HepG2 (cell line): ENCODE measurements around the gene KIAA0319L. TPM values are rescaled to one million over a fixed set of nuclear protein-coding genes. Genes with fewer than 3 reads are reported as not detected.

Experiments
- ATAC-seq: fragments of 200-7000 bp; cut with Tn5 transposase; 3 replicates; pipeline ENCODE4 v1.9.1; 2020; ENCODE audit warnings: mild to moderate bottlenecking, moderate library complexity
- BruUV-seq: library from RNA; stranded (reverse); fragments of 400-500 nt; replicated peaks from 2 replicates; lab custom pipeline; 2021; lab: Mats Ljungman, UMichigan
- CTCF ChIA-PET: fragments of 300-600 bp; formaldehyde crosslinking; extraction: SDS; loops from one replicate; lab custom pipeline; 2021; ENCODE audit warnings: low total read pairs, inconsistent platforms, low intra/inter-chr PET ratio; lab: Yijun Ruan, JAX
- POLR2A ChIA-PET: fragments of 350-600 bp; sonication (Branson Sonifier 250); formaldehyde crosslinking; loops from one replicate; lab custom pipeline; 2020; ENCODE audit warnings: antibody characterized with exemption, inconsistent platforms; lab: Yijun Ruan, JAX
- DNase-seq: peaks from one replicate; pipeline ENCODE4 v3.0.0-alpha.2; 2015; ENCODE audit warnings: low spot score
- FAIRE-seq: peaks from 3 replicates; lab custom pipeline; 2011; peaks lifted over from hg19 to GRCh38; lab: Jason Lieb, UNC
- H2AFZ ChIP-seq: one replicate; pipeline ENCODE4 v1.6.1; 2011; ENCODE audit warnings: low read length, inconsistent platforms
- H3K27ac ChIP-seq: fragments of 300-600 bp; 3 replicates; pipeline ENCODE4 v1.8.0; 2011; ENCODE audit warnings: mixed run types, mild to moderate bottlenecking, mixed read lengths, low read length, inconsistent platforms; ENCODE audit not compliant: insufficient read depth; ENCODE audit errors: extremely low read length
- H3K27me3 ChIP-seq, 2 experiments: fragments of 200-600 bp in 1 of 2; 2 replicates in 1 of 2; 3 replicates in 1 of 2; pipeline versions ENCODE4 v1.6.0 to v1.8.0; 2011; ENCODE audit warnings: low read length in 2 of 2, mild to moderate bottlenecking in 2 of 2, moderate library complexity in 2 of 2, inconsistent platforms in 1 of 2; ENCODE audit not compliant: insufficient read depth in 2 of 2, control insufficient read depth in 1 of 2
- H3K36me3 ChIP-seq, 2 experiments: fragments of 200-600 bp in 1 of 2; replicated peaks in 1 of 2; 2 replicates in 1 of 2; 3 replicates in 1 of 2; pipeline versions ENCODE4 v1.5.1 to v1.8.0; 2011; ENCODE audit warnings: low read length in 2 of 2, inconsistent platforms in 1 of 2; ENCODE audit not compliant: insufficient read depth in 2 of 2, control insufficient read depth in 1 of 2
- H3K4me1 ChIP-seq: 2 replicates; pipeline ENCODE4 v1.5.1; 2012; ENCODE audit warnings: low read length, inconsistent platforms; ENCODE audit not compliant: insufficient read depth
- H3K4me2 ChIP-seq: 2 replicates; pipeline ENCODE4 v1.6.0; 2011; ENCODE audit warnings: low read depth, low read length, inconsistent platforms
- H3K4me3 ChIP-seq, 3 experiments: fragments of 200-600 bp in 1 of 3; sonication (generic), shearing (Covaris generic) in 1 of 3; replicated peaks in 1 of 3; 2 replicates each; pipeline ENCODE4 v1.5.1; 2011 to 2016; ENCODE audit warnings: low read length in 3 of 3, inconsistent platforms in 2 of 3, low read depth in 2 of 3, mild to moderate bottlenecking in 2 of 3, control low read depth in 1 of 3, mixed read lengths in 1 of 3; ENCODE audit not compliant: insufficient read depth in 1 of 3
- H3K79me2 ChIP-seq: one replicate; pipeline ENCODE4 v1.6.1; 2011; ENCODE audit warnings: low read length, inconsistent platforms; ENCODE audit not compliant: insufficient read depth
- H3K9ac ChIP-seq: 2 replicates; pipeline ENCODE4 v1.6.0; 2011; ENCODE audit warnings: mild to moderate bottlenecking, low read depth, low read length, inconsistent platforms; ENCODE audit not compliant: insufficient read depth
- H3K9me3 ChIP-seq: 2 replicates; pipeline ENCODE4 v1.5.1; 2012; ENCODE audit warnings: mild to moderate bottlenecking, low read length
- H4K20me1 ChIP-seq: 2 replicates; pipeline ENCODE4 v1.6.0; 2011; ENCODE audit warnings: inconsistent platforms, mild to moderate bottlenecking, low read length, moderate library complexity; ENCODE audit not compliant: insufficient read depth
- AKAP8 ChIP-seq: sonication (generic); formaldehyde crosslinking; IDR thresholded peaks from 2 replicates; pipeline ENCODE4 v1.5.1; 2020; ENCODE audit warnings: mild to moderate bottlenecking, missing genetic modification reagents
- ELK4 ChIP-seq: sonication (generic); formaldehyde crosslinking; IDR thresholded peaks from 2 replicates; pipeline ENCODE4 v1.9.0; 2021; ENCODE audit warnings: missing genetic modification reagents, borderline replicate concordance
- FLYWCH1 ChIP-seq: sonication (generic); formaldehyde crosslinking; IDR thresholded peaks from 2 replicates; pipeline ENCODE4 v1.8.1; 2023; ENCODE audit warnings: mild to moderate bottlenecking, missing genetic modification reagents
- GLI4 ChIP-seq: sonication (generic); formaldehyde crosslinking; IDR thresholded peaks from 2 replicates; pipeline ENCODE4 v1.5.1; 2020; ENCODE audit warnings: missing genetic modification reagents, mild to moderate bottlenecking, moderate library complexity, borderline replicate concordance
- HDAC2 ChIP-seq: sonication (generic); formaldehyde crosslinking; IDR thresholded peaks from 2 replicates; pipeline ENCODE4 v1.4.0; 2020; ENCODE audit warnings: missing genetic modification reagents
- HIVEP1 ChIP-seq: sonication (generic); formaldehyde crosslinking; IDR thresholded peaks from 2 replicates; pipeline ENCODE4 v1.4.0; 2020; ENCODE audit warnings: mild to moderate bottlenecking, missing genetic modification reagents
- HMGA1 ChIP-seq: sonication (generic); formaldehyde crosslinking; conservative IDR thresholded peaks from 2 replicates; pipeline ENCODE4 v1.4.0; 2020; ENCODE audit warnings: missing genetic modification reagents
- KDM2A ChIP-seq: sonication (generic); formaldehyde crosslinking; IDR thresholded peaks from 2 replicates; pipeline ENCODE4 v1.4.0; 2020; ENCODE audit warnings: low read depth, missing genetic modification reagents, borderline replicate concordance
- NFIC ChIP-seq: IDR thresholded peaks from 2 replicates; pipeline ENCODE4 v1.6.1; 2012; ENCODE audit warnings: mild to moderate bottlenecking, low read length, inconsistent platforms
- NFYB ChIP-seq: sonication (generic); formaldehyde crosslinking; IDR thresholded peaks from 2 replicates; pipeline ENCODE4 v1.4.0; 2020; ENCODE audit warnings: missing genetic modification reagents
- NPAS2 ChIP-seq: sonication (generic); formaldehyde crosslinking; IDR thresholded peaks from 2 replicates; pipeline ENCODE4 v1.8.0; 2022; ENCODE audit warnings: mild to moderate bottlenecking, missing genetic modification reagents, borderline replicate concordance
- RCOR2 ChIP-seq: IDR thresholded peaks from 2 replicates; pipeline ENCODE4 v1.6.1; 2016; ENCODE audit warnings: missing biosample characterization, missing genetic modification reagents
- SOX5 ChIP-seq: IDR thresholded peaks from 2 replicates; pipeline ENCODE4 v1.6.1; 2016; ENCODE audit warnings: borderline replicate concordance
- SP4 ChIP-seq: sonication (generic); formaldehyde crosslinking; IDR thresholded peaks from 2 replicates; pipeline ENCODE4 v1.8.1; 2023; ENCODE audit warnings: mild to moderate bottlenecking, missing genetic modification reagents
- THRA ChIP-seq: sonication (generic); formaldehyde crosslinking; IDR thresholded peaks from 2 replicates; pipeline ENCODE4 v1.4.0; 2020; ENCODE audit warnings: missing genetic modification reagents, borderline replicate concordance
- ZNF616 ChIP-seq: sonication (generic); formaldehyde crosslinking; IDR thresholded peaks from 2 replicates; pipeline ENCODE4 v1.5.0; 2020; ENCODE audit warnings: low read depth, mild to moderate bottlenecking, missing genetic modification reagents
- in situ Hi-C: cut with HindIII; loops from 2 replicates; pipeline ENCODE4 v1.10.0; 2017; ENCODE audit warnings: low pct_unique_long_range_greater_than_20kb; ENCODE audit not compliant: extremely low pct_ligation_motif_present
- intact Hi-C: fragments of 100-400 bp; cut with micrococcal nuclease; formaldehyde crosslinking; loops from one replicate; pipeline ENCODE4 v1.10.0; 2022; ENCODE audit not compliant: unreplicated experiment
- polyA plus RNA-seq, 8 experiments: library from polyadenylated mRNA; depleted of rRNA in 3 of 8; stranded (reverse) in 7 of 8; unstranded in 1 of 8; fragments of >200 nt; fragmentation: Illumina TruSeq in 4 of 8; extraction: Trizol in 4 of 8; gene quantifications; 2 replicates each; pipeline versions ENCODE4 v1.2.1 to v1.2.3, GENCODE V29; 2011 to 2016; ENCODE audit warnings: low read depth in 4 of 8, missing spikeins in 1 of 8, mixed read lengths in 1 of 8; ENCODE audit not compliant: insufficient read depth in 1 of 8
- total RNA-seq, 5 experiments: library from RNA; depleted of rRNA; stranded (reverse); fragments of >200 nt; fragmentation: Illumina TruSeq; extraction: Trizol; gene quantifications; 2 replicates each; pipeline ENCODE4 v1.2.3, GENCODE V29; 2016; ENCODE audit warnings: low read depth in 1 of 5
- TF ChIP-seq, protein P1 (sequence below): sonication (generic); formaldehyde crosslinking; IDR thresholded peaks from 2 replicates; pipeline ENCODE4 v1.4.0; 2020; ENCODE audit warnings: missing genetic modification reagents, borderline replicate concordance
- TF ChIP-seq, protein P2 (sequence below): sonication (generic); formaldehyde crosslinking; conservative IDR thresholded peaks from 2 replicates; pipeline ENCODE4 v1.4.0; 2020; ENCODE audit warnings: missing genetic modification reagents

The KIAA0319L gene
- total and polyA plus RNA-seq, 2 of the 13 experiments (the other 11 are each of a cell fraction or from before 2014, with no cell fraction given) = 33.4 to 82.6 TPM

DNA sequence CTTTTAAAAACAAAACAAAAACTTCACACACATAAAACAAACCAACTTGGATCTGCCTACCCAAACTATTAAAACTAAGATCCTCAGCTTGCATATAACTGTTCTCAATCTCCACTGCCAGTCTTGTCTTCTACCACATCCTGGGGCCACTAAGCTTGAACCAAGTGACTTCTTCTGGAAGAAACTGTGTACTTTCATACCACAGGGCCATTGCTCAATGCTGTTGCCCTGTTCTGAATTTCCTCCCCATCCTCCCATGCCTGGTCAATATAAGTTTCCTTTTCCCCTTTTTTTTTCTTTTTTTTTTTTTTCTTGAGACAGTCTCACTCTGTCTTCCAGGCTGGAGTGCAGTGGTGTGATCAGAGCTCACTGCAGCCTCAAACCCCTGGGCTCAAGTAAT is 109.9 kb downstream of the KIAA0319L start:
- no peak overlapping the region for H3K27ac ChIP-seq
- no peak overlapping the region for H3K9ac ChIP-seq
- H3K4me3 ChIP-seq = no peak overlapping the region
- H3K36me3 ChIP-seq = peaks cover 22 to 69% of the 10 kb centered on the region in 2 experiments
- no peaks in the 10 kb centered on the region for H3K9me3 ChIP-seq
- FAIRE-seq (no peak), DNase-seq (no peak), ATAC-seq (no peak)
- no peak overlapping the region for H3K4me2 ChIP-seq
- peaks cover 26% of the 10 kb centered on the region for H3K4me1 ChIP-seq
- no peak for TF ChIP-seq THRA (CRISPR knock-in tag)
- no peak for TF ChIP-seq SP4 (CRISPR knock-in tag)
- TF ChIP-seq NPAS2 = no peak
- TF ChIP-seq, protein P1, sequence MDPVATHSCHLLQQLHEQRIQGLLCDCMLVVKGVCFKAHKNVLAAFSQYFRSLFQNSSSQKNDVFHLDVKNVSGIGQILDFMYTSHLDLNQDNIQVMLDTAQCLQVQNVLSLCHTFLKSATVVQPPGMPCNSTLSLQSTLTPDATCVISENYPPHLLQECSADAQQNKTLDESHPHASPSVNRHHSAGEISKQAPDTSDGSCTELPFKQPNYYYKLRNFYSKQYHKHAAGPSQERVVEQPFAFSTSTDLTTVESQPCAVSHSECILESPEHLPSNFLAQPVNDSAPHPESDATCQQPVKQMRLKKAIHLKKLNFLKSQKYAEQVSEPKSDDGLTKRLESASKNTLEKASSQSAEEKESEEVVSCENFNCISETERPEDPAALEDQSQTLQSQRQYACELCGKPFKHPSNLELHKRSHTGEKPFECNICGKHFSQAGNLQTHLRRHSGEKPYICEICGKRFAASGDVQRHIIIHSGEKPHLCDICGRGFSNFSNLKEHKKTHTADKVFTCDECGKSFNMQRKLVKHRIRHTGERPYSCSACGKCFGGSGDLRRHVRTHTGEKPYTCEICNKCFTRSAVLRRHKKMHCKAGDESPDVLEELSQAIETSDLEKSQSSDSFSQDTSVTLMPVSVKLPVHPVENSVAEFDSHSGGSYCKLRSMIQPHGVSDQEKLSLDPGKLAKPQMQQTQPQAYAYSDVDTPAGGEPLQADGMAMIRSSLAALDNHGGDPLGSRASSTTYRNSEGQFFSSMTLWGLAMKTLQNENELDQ (CRISPR knock-in tag) = no peak
- TF ChIP-seq, protein P2, sequence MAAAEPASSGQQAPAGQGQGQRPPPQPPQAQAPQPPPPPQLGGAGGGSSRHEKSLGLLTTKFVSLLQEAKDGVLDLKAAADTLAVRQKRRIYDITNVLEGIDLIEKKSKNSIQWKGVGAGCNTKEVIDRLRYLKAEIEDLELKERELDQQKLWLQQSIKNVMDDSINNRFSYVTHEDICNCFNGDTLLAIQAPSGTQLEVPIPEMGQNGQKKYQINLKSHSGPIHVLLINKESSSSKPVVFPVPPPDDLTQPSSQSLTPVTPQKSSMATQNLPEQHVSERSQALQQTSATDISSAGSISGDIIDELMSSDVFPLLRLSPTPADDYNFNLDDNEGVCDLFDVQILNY (CRISPR knock-in tag) = no peak
- no peak for TF ChIP-seq KDM2A (CRISPR knock-in tag)
- no peak for TF ChIP-seq GLI4 (CRISPR knock-in tag)
- TF ChIP-seq SOX5 (CRISPR knock-in tag) = no peak
- no peak for TF ChIP-seq HDAC2 (CRISPR knock-in tag)
- no peak for TF ChIP-seq ELK4
- no peak for TF ChIP-seq NFIC
- TF ChIP-seq FLYWCH1 (CRISPR knock-in tag) = no peak
- TF ChIP-seq AKAP8 (CRISPR knock-in tag) = no peak
- TF ChIP-seq HIVEP1 = no peak
- TF ChIP-seq RCOR2 (CRISPR knock-in tag) = no peak
- TF ChIP-seq HMGA1 = no peak
- TF ChIP-seq ZNF616 (CRISPR knock-in tag) = no peak
- TF ChIP-seq NFYB (CRISPR knock-in tag) = no peak
- H4K20me1 ChIP-seq = no peaks in the 10 kb centered on the region
- no peak overlapping the region for H2AFZ ChIP-seq
- H3K27me3 ChIP-seq = no peaks in the 10 kb centered on the region
- no peaks in the 10 kb centered on the region for H3K79me2 ChIP-seq
- POLR2A ChIA-PET = interaction anchor here (0.7 kb wide), 1 partner anchor 64 kb away, joined by 3 read pairs; no protein-coding TSS in a partner anchor
- in situ Hi-C loops = loop anchor here (10.0 to 25.0 kb wide), 2 partner anchors 98 to 290 kb away; no protein-coding TSS in a partner anchor
- intact Hi-C loops = no loop called here
- no TSS peak for BruUV-seq
- CTCF ChIA-PET = no interaction called here
